ENCODE measurements around the gene CRTAP.
"Not testable (repeated sequence)": the region's sequence is repeated elsewhere in the genome, so short reads cannot be mapped to it uniquely, and the experiment has no call there.

The CRTAP gene

GRCh38 chr3:33145221-33145900 lies 31.5 kb downstream of the CRTAP start:
- DNase-seq, result no peak

- no peak for DNase-seq
Observed at GRCh38 chr3:33145901-33146580, 32.2 kb downstream of the CRTAP start.

- DNase-seq, result no peak
Observed at GRCh38 chr3:33146791-33147445, 33.1 kb downstream of the CRTAP start.

- DNase-seq, result no peak
Observed at GRCh38 chr3:33149342-33149741, 35.5 kb downstream of the CRTAP start.

- no peak for DNase-seq
Observed at GRCh38 chr3:33152363-33153360, 38.8 kb downstream of the CRTAP start.

- no peak for DNase-seq
Observed at GRCh38 chr3:33153782-33154181, 40.0 kb downstream of the CRTAP start.

- no peak for DNase-seq
Observed at GRCh38 chr3:33155301-33155700, 41.5 kb downstream of the CRTAP start.

GRCh38 chr3:33159234-33159633 lies 45.4 kb downstream of the CRTAP start:
- no peak for DNase-seq

- no peak for DNase-seq
Observed at GRCh38 chr3:33159981-33160380, 46.2 kb downstream of the CRTAP start.

- DNase-seq, result not testable (repeated sequence)
Observed at GRCh38 chr3:33162621-33163020, 48.8 kb downstream of the CRTAP start.

GRCh38 chr3:33165372-33165771 lies 51.6 kb downstream of the CRTAP start:
- DNase-seq, result no peak

GRCh38 chr3:33166095-33166494 lies 52.3 kb downstream of the CRTAP start:
- DNase-seq, result no peak

- no peak for DNase-seq
Observed at GRCh38 chr3:33167284-33167683, 53.5 kb downstream of the CRTAP start.

GRCh38 chr3:33167716-33168336 lies 54.0 kb downstream of the CRTAP start:
- DNase-seq, result no peak

GRCh38 chr3:33170531-33170930 lies 56.7 kb downstream of the CRTAP start:
- no peak for DNase-seq

- no peak for DNase-seq
Observed at GRCh38 chr3:33171580-33171979, 57.8 kb downstream of the CRTAP start.

- DNase-seq, result no peak
Observed at GRCh38 chr3:33173103-33173502, 59.3 kb downstream of the CRTAP start.

GRCh38 chr3:33173672-33174071 lies 59.9 kb downstream of the CRTAP start:
- no peak for DNase-seq

GRCh38 chr3:33174095-33174494 lies 60.3 kb downstream of the CRTAP start:
- no peak for DNase-seq

GRCh38 chr3:33174711-33175414 lies 61.0 kb downstream of the CRTAP start:
- DNase-seq, result no peak

GRCh38 chr3:33179132-33179531 lies 65.3 kb downstream of the CRTAP start:
- no peak for DNase-seq

- no peak for DNase-seq
Observed at GRCh38 chr3:33181229-33181628, 67.4 kb downstream of the CRTAP start.
